ENCODE measurements around the gene FAM117B. TPM values are rescaled to one million over a fixed set of nuclear protein-coding genes. Genes with fewer than 3 reads are reported as not detected.

Gene FAM117B
- 4.9 to 6.0 TPM (median 5.3 TPM) in 3 replicates for total RNA-seq
- long read RNA-seq, partial matches to known transcripts: 2 of 2 reads
- long read RNA-seq, other reads (novel, unspliced or antisense): 0 of 2 reads

- peak within 1 kb of the TSS; percentile 93 for H3K4me3 Mint-ChIP-seq (ENCODE audit: unreplicated experiment)
- H3K27me3 Mint-ChIP-seq (ENCODE audit: low read depth): no peaks in the 10 kb centered on the region
- peak; percentile 35 for TF ChIP-seq CTCF (IDR thresholded peaks at IDR 0.05)
- H3K4me1 Mint-ChIP-seq (ENCODE audit: low read depth): peaks cover 20% of the 10 kb centered on the region
- H3K27ac Mint-ChIP-seq (ENCODE audit: unreplicated experiment): peak within 1 kb of the TSS; percentile 93
- DNase-seq (ENCODE audit: low spot score): peak; percentile 99
- H3K36me3 Mint-ChIP-seq (ENCODE audit: low read depth): no peaks in the 10 kb centered on the region
- no peaks in the 10 kb centered on the region for H3K9me3 Mint-ChIP-seq (ENCODE audit: low read depth)
Measured at GRCh38 chr2:202634556-202635427, at the start of gene FAM117B. TSS of gene FAM117B (plus strand) at chr2:202634969. CDS start at chr2:202635188, 219 bp downstream.

- peak; percentile 96 for TF ChIP-seq CTCF (IDR thresholded peaks at IDR 0.05)
- Mint-ChIP-seq H3K4me3 (ENCODE audit: unreplicated experiment) (peak overlapping the region; percentile 54), H3K36me3 (ENCODE audit: low read depth) (no peaks in the 10 kb centered on the region), H3K9me3 (ENCODE audit: low read depth) (peaks cover 3% of the 10 kb centered on the region), H3K27ac (ENCODE audit: unreplicated experiment) (no peak overlapping the region), H3K4me1 (ENCODE audit: low read depth) (peaks cover 24% of the 10 kb centered on the region), H3K27me3 (ENCODE audit: low read depth) (no peaks in the 10 kb centered on the region)
- no peak for DNase-seq (ENCODE audit: low spot score)
Measured at GRCh38 chr2:202588647-202589581, 45.9 kb upstream of the FAM117B start.

GRCh38 chr2:202589582-202589949 lies 45.2 kb upstream of the FAM117B start:
- Mint-ChIP-seq H3K27me3 (ENCODE audit: low read depth) (no peaks in the 10 kb centered on the region), H3K9me3 (ENCODE audit: low read depth) (no peaks in the 10 kb centered on the region), H3K4me3 (ENCODE audit: unreplicated experiment) (no peak overlapping the region), H3K36me3 (ENCODE audit: low read depth) (no peaks in the 10 kb centered on the region), H3K27ac (ENCODE audit: unreplicated experiment) (no peak overlapping the region), H3K4me1 (ENCODE audit: low read depth) (peaks cover 24% of the 10 kb centered on the region)
- no peak for DNase-seq (ENCODE audit: low spot score)
- TF ChIP-seq CTCF (IDR thresholded peaks at IDR 0.05): no peak

GRCh38 chr2:202592566-202592965 lies 42.2 kb upstream of the FAM117B start:
- no peaks in the 10 kb centered on the region for H3K36me3 Mint-ChIP-seq (ENCODE audit: low read depth)
- no peaks in the 10 kb centered on the region for H3K9me3 Mint-ChIP-seq (ENCODE audit: low read depth)
- TF ChIP-seq CTCF (IDR thresholded peaks at IDR 0.05): no peak
- DNase-seq (ENCODE audit: low spot score): no peak
- peaks cover 24% of the 10 kb centered on the region for H3K4me1 Mint-ChIP-seq (ENCODE audit: low read depth)
- no peaks in the 10 kb centered on the region for H3K27me3 Mint-ChIP-seq (ENCODE audit: low read depth)
- H3K27ac Mint-ChIP-seq (ENCODE audit: unreplicated experiment): no peak overlapping the region
- no peak overlapping the region for H3K4me3 Mint-ChIP-seq (ENCODE audit: unreplicated experiment)

- H3K36me3 Mint-ChIP-seq (ENCODE audit: low read depth): no peaks in the 10 kb centered on the region
- no peaks in the 10 kb centered on the region for H3K9me3 Mint-ChIP-seq (ENCODE audit: low read depth)
- H3K27me3 Mint-ChIP-seq (ENCODE audit: low read depth): no peaks in the 10 kb centered on the region
- no peaks in the 10 kb centered on the region for H3K4me1 Mint-ChIP-seq (ENCODE audit: low read depth)
- no peak for DNase-seq (ENCODE audit: low spot score)
- TF ChIP-seq CTCF (IDR thresholded peaks at IDR 0.05): no peak
- no peak overlapping the region for H3K4me3 Mint-ChIP-seq (ENCODE audit: unreplicated experiment)
- no peak overlapping the region for H3K27ac Mint-ChIP-seq (ENCODE audit: unreplicated experiment)
Measured at GRCh38 chr2:202599105-202599504, 35.7 kb upstream of the FAM117B start.
